Measurements from ENCODE around the gene MIPEP. TPM values are rescaled to one million over a fixed set of nuclear protein-coding genes. Genes with fewer than 3 reads are reported as not detected.

MIPEP gene
- 10 to 100 TPM; 12.1 to 20.3 (median 16.0) TPM for total RNA-seq

DNA sequence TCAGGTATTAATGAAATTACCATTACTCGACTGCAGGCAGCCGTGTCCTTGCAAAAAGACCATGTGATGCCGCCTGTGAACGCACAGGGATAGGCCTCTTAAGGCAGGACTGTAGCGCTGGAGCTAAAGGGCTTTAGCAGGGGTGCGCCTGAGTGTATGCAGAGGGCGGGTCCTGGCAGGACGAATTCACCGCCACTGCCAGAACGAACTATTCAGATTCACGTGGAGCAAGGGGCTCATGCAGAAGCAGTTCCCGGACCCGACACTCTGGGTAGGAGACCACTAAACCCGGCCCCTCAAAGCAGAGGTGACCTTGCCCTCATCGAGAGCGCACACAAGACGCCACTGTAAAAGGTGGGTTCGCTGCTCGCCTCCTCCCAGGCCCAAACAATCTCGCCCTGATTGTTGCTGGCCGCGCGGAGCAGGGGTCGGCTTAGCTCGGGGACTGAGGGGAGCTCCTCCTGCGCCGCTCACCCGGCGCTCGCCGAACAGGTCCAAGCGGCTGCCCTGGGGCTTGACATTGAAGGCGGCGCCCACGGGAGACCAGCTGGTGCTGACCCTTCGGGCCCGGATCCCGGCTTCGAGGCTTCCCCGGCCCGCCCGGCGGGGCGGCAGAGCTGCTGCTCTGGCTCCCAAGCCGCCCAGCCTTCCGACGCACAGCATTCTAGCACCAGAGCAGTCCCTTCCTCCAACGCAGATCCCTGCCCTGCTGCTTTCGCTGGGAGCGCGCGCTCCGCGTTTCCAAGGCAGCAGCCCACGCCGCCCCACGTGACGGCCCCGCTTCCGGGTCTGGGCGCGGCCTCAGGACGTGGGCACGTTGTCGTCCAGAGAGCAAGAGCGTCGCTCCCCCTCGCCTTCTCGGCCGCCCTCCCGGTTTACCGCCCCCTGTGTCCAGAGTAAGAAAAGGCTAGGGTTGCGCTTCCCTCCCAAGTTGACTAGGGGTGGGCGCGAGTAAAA lies at the start of gene MIPEP:
Gene MIPEP (minus strand): TSS at position 743 of the 957 bp plus-strand sequence. CDS start 80 bp downstream, at position 663.
- H3K27me3 ChIP-seq = no peaks in the 10 kb centered on the region
- WGBS = 0% methylated on average over 12 of the region's 75 CpGs
- H3K4me3 ChIP-seq = peak within 1 kb of the TSS; percentile 81 to 100 (median 96)
- peak within 1 kb of the TSS; percentile 92 to 94 (median 93) for H3K27ac ChIP-seq (replicated peaks in 1 of 4)
- H3K36me3 ChIP-seq = peaks cover 0 to 13% (median 9%) of the 10 kb centered on the region in 4 donors
- H3K9me3 ChIP-seq = no peaks in the 10 kb centered on the region
- TF ChIP-seq, protein P1, sequence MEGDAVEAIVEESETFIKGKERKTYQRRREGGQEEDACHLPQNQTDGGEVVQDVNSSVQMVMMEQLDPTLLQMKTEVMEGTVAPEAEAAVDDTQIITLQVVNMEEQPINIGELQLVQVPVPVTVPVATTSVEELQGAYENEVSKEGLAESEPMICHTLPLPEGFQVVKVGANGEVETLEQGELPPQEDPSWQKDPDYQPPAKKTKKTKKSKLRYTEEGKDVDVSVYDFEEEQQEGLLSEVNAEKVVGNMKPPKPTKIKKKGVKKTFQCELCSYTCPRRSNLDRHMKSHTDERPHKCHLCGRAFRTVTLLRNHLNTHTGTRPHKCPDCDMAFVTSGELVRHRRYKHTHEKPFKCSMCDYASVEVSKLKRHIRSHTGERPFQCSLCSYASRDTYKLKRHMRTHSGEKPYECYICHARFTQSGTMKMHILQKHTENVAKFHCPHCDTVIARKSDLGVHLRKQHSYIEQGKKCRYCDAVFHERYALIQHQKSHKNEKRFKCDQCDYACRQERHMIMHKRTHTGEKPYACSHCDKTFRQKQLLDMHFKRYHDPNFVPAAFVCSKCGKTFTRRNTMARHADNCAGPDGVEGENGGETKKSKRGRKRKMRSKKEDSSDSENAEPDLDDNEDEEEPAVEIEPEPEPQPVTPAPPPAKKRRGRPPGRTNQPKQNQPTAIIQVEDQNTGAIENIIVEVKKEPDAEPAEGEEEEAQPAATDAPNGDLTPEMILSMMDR (IDR thresholded peaks at IDR 0.05) = peak; percentile 72 to 82 (median 81)
- TF ChIP-seq POLR2AphosphoS5 (IDR thresholded peaks at IDR 0.05) (peak; percentile 95 to 96), POLR2A (IDR thresholded peaks at IDR 0.05; ENCODE audit: low read depth) (peak; percentile 61), EP300 (IDR thresholded peaks at IDR 0.05) (no peak)
- DNase-seq (ENCODE audit: extremely low spot score) = peak; percentile 96
- intact Hi-C loops (cut with DNase I) = no loop called here
- peaks cover 9 to 23% (median 21%) of the 10 kb centered on the region in 4 donors for H3K4me1 ChIP-seq

DNA sequence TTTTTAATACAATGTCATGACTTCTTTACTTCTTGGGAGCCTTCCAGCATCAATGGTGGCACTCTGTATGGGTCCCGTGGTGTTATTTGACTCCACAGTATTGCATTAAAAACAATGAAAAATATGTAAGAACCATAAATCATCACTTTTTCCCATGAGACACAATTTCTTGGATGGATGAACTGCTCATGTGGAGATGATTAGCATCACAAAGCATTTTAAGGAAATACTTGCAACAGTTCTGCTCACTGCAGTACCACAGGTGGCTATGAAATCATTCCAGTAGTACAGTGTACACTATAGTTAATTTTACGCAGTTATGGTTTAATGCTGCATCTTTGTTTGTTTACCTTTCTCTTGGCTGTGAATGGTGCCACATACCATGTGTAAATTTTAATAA lies 45.3 kb upstream of the MIPEP start:
- WGBS = 86% methylated on average over 2 of the region's 2 CpGs
- H3K36me3 ChIP-seq = no peaks in the 10 kb centered on the region
- no peaks in the 10 kb centered on the region for H3K4me1 ChIP-seq
- TF ChIP-seq POLR2A (IDR thresholded peaks at IDR 0.05; ENCODE audit: low read depth) (no peak), POLR2AphosphoS5 (IDR thresholded peaks at IDR 0.05) (no peak), EP300 (IDR thresholded peaks at IDR 0.05) (no peak)
- TF ChIP-seq, protein P1 (IDR thresholded peaks at IDR 0.05) = no peak
- no peak overlapping the region for H3K4me3 ChIP-seq
- no peak for DNase-seq (ENCODE audit: extremely low spot score)
- intact Hi-C loops (cut with DNase I) = no loop called here
- H3K27me3 ChIP-seq = peaks cover 0 to 10% (median 0%) of the 10 kb centered on the region in 4 donors
- H3K27ac ChIP-seq (replicated peaks in 1 of 4) = no peak overlapping the region
- H3K9me3 ChIP-seq = no peaks in the 10 kb centered on the region

DNA sequence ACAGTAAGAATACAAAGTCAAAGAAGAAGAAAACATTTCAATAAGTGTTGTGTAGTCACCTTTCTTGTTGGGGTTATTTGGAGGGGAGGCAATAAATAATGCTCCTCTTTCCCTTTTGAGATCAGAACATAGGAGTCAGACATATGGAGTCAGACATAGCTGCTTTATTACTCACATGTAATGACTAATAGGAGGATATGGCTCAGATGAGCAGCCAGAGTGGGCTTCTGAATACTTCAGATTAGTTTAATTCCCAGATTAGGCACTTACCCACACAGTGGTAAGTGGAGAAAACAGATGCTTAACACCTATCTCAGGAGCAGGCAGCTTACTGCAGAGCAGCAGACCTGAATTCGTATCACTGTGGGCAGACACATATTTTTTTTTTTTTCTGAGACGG lies 39.8 kb upstream of the MIPEP start:
- no peaks in the 10 kb centered on the region for H3K4me1 ChIP-seq
- intact Hi-C loops (cut with DNase I) = no loop called here
- DNase-seq (ENCODE audit: extremely low spot score) = no peak
- WGBS = 86% methylated on average over 2 of the region's 2 CpGs
- no peaks in the 10 kb centered on the region for H3K27me3 ChIP-seq
- H3K36me3 ChIP-seq = no peaks in the 10 kb centered on the region
- H3K4me3 ChIP-seq = no peak overlapping the region
- H3K9me3 ChIP-seq = no peaks in the 10 kb centered on the region
- TF ChIP-seq POLR2AphosphoS5 (IDR thresholded peaks at IDR 0.05) (no peak), POLR2A (IDR thresholded peaks at IDR 0.05; ENCODE audit: low read depth) (no peak), EP300 (IDR thresholded peaks at IDR 0.05) (no peak)
- TF ChIP-seq, protein P1 (IDR thresholded peaks at IDR 0.05) = no peak
- no peak overlapping the region for H3K27ac ChIP-seq (replicated peaks in 1 of 4)

DNA sequence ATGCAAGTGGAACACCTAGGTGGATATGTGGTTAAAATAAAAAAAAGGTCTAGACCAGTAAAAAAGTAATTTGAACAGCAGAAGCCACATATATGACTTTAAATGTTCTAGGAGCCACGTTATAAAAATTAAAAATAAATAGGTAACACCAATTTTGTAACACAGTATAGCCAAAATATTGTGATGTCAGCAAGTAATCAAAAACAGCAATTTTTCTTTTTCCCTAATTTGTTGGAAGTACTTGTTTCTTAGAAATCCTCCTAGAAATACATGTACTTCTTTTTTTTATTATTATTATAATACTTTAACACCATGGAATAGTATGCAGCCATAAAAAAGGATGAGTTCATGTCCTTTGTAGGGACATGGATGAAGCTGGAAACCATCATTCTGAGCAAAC lies 33.8 kb upstream of the MIPEP start:
- TF ChIP-seq POLR2A (IDR thresholded peaks at IDR 0.05; ENCODE audit: low read depth) = no peak
- no peak for TF ChIP-seq POLR2AphosphoS5 (IDR thresholded peaks at IDR 0.05)
- TF ChIP-seq EP300 (IDR thresholded peaks at IDR 0.05) = no peak
- TF ChIP-seq, protein P1 (IDR thresholded peaks at IDR 0.05) = no peak
- Histone ChIP-seq H3K27me3 (no peaks in the 10 kb centered on the region), H3K27ac (replicated peaks in 1 of 4) (no peak overlapping the region), H3K4me3 (no peak overlapping the region), H3K4me1 (no peaks in the 10 kb centered on the region), H3K36me3 (no peaks in the 10 kb centered on the region), H3K9me3 (no peaks in the 10 kb centered on the region)
- intact Hi-C loops (cut with DNase I) = loop anchor here (5.0 kb wide), 1 partner anchor 304 kb away; no protein-coding TSS in a partner anchor
- 55% methylated on average over 1 of the region's 1 CpG for WGBS
- DNase-seq (ENCODE audit: extremely low spot score) = no peak
